Measurements from ENCODE around the gene OR2AG2. TPM values are rescaled to one million over a fixed set of nuclear protein-coding genes. Genes with fewer than 3 reads are reported as not detected.

The OR2AG2 gene
- total RNA-seq: under 1 TPM; 0.34 to 1.00 TPM

GRCh38 chr11:6771926-6772893 is at the start of gene OR2AG2:
OR2AG2 (minus strand) TSS chr11:6771976; CDS start chr11:6768957, 3,019 bp downstream.

GRCh38 chr11:6799402-6799801 is 27.6 kb upstream of the OR2AG2 start, which contains the start of gene OR6A2:
OR6A2 (minus strand) TSS chr11:6799689; CDS start chr11:6795708, 3,981 bp downstream.

GRCh38 chr11:6782720-6783119 is 10.9 kb upstream of the OR2AG2 start, which contains the start of gene OR2AG1:
OR2AG1 (plus strand) TSS chr11:6783020; CDS start chr11:6785038, 2,018 bp downstream.

Other genes starting within 250 kb of the OR2AG2 start
- gene RRP8, start 168.4 kb downstream of the OR2AG2 start, total RNA-seq: 10 to 100 TPM; 12.7 to 14.0 TPM
- 100 to 1,000 TPM; 151 to 152 TPM for gene ILK, start 168.2 kb downstream of the OR2AG2 start, total RNA-seq
- 10 to 100 TPM; 21.7 to 39.6 TPM for gene TAF10, start 159.8 kb downstream of the OR2AG2 start, total RNA-seq
- 100 to 1,000 TPM; 213 to 236 TPM for gene TPP1, start 152.6 kb downstream of the OR2AG2 start, total RNA-seq
- gene DCHS1, start 116.2 kb downstream of the OR2AG2 start, total RNA-seq: 1 to 10 TPM; 1.0 to 4.0 TPM
- 10 to 100 TPM; 37.9 to 84.6 TPM for gene MRPL17, start 88.6 kb downstream of the OR2AG2 start, total RNA-seq
- gene OR2AG1, start 11.0 kb upstream of the OR2AG2 start, total RNA-seq: not detected
- under 1 TPM; 0.33 to 0.69 TPM for gene OR6A2, start 27.7 kb upstream of the OR2AG2 start, total RNA-seq
- not detected for gene OR10A5, start 73.7 kb upstream of the OR2AG2 start, total RNA-seq
- not detected for gene OR10A2, start 91.1 kb upstream of the OR2AG2 start, total RNA-seq
- gene OR10A4, start 104.6 kb upstream of the OR2AG2 start, total RNA-seq: not detected
- under 1 TPM; 0.69 to 1.00 TPM for gene OR2D2, start 120.5 kb upstream of the OR2AG2 start, total RNA-seq
- not detected for gene OR2D3, start 149.0 kb upstream of the OR2AG2 start, total RNA-seq
- gene ZNF215, start 154.4 kb upstream of the OR2AG2 start, total RNA-seq: 1 to 10 TPM; 4.5 to 7.7 TPM
- 1 to 10 TPM; 2.0 to 2.1 TPM for gene ZNF214, start 248.4 kb upstream of the OR2AG2 start, total RNA-seq
- under 1 TPM; under 0.01 to 0.34 TPM for gene NLRP14, start 248.5 kb upstream of the OR2AG2 start, total RNA-seq